ENCODE results near the gene RNF8.

GRCh38 chr6:37347670-37348111 is 6.1 kb upstream of the RNF8 start:
- TF ChIP-seq CTCF (IDR thresholded peaks at IDR 0.05; ENCODE audit: low read depth, low read length) (no peak), EZH2phosphoT487 (IDR thresholded peaks at IDR 0.05; ENCODE audit: low read depth) (no peak)

Measured in OCI-LY3 (cell line).